ENCODE measurements around the gene ABLIM1.

The ABLIM1 gene

DNA sequence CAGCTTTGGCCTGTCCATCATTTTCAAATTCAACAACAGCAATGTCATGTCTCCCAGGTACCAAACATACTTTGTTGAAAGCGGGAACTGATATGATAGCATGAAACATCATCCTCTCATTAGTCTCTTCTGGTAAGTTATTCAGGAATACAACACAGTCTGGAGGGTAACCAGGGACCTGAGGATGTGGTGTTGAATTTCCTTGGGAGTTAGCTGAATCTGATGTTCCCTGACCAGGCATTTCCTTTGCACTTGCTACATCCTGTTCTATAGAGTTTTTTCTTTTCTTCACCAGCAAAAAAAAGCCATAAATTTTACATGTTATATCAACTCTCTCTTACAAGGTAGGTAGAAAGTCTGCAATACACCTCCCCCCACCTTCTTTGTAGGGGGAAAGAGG lies 156.0 kb downstream of the ABLIM1 start:
- Histone ChIP-seq H3K36me3 (ENCODE audit: control insufficient read depth in 2 of 2, insufficient read depth in 2 of 2, low read length in 2 of 2) (no peaks in the 10 kb centered on the region), H3K4me1 (ENCODE audit: control insufficient read depth in 2 of 2, insufficient read depth in 2 of 2, low read length in 2 of 2) (peaks cover 16 to 37% of the 10 kb centered on the region in 2 donors), H3K27ac (ENCODE audit: low read depth in 2 of 2, low read length in 2 of 2) (no peak overlapping the region), H3K4me3 (ENCODE audit: low read length in 2 of 2) (no peak overlapping the region), H3K9me3 (ENCODE audit: control insufficient read depth in 2 of 2, low read length in 2 of 2) (no peaks in the 10 kb centered on the region), H3K27me3 (ENCODE audit: control insufficient read depth in 2 of 2, insufficient read depth in 2 of 2, low read length in 2 of 2) (no peaks in the 10 kb centered on the region), H3K9ac (ENCODE audit: low read depth in 1 of 2, low read length in 2 of 2) (no peak overlapping the region)

DNA sequence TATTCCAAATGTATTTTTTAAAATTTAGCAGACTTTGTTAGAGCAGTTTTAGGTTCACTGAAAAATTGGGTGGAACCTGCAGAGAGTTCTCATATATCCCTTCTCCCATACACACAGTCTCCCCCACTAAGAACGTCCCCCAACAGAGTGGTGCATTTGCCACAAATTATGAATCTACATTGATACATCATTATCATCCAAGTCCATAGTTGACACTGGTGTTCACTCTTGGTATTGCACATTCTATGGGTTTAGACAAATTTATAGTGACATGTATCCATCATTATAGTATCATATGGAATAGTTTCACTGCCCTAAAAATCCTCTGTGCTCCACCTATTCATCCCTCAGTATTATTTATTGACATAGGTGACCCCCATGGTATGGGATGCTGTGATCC lies 156.4 kb downstream of the ABLIM1 start:
- no peaks in the 10 kb centered on the region for H3K9me3 ChIP-seq (ENCODE audit: control insufficient read depth in 2 of 2, low read length in 2 of 2)
- no peak overlapping the region for H3K27ac ChIP-seq (ENCODE audit: low read depth in 2 of 2, low read length in 2 of 2)
- H3K4me1 ChIP-seq (ENCODE audit: control insufficient read depth in 2 of 2, insufficient read depth in 2 of 2, low read length in 2 of 2): peaks cover 16 to 33% of the 10 kb centered on the region in 2 donors

DNA sequence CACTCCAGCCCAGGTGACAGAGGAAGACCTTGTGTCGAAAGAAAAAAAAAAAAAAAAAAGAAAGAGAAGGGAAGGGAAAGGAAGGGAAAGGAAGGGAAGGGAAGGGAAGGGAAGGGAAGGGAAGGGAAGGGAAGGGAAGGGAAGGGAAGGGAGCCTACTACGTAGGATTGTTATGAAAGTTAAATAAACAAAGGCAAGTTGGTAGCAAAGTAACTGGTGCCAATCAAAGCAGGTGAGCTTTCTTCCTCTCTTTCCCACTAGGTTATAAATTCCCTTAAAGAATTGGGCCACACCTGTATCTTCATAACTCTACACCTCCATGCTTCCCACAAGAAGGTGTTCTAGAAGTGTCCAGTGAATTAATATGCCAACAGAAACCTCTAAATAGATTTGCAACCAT lies 157.4 kb downstream of the ABLIM1 start:
- Histone ChIP-seq H3K4me1 (ENCODE audit: control insufficient read depth in 2 of 2, insufficient read depth in 2 of 2, low read length in 2 of 2) (peaks cover 16 to 32% of the 10 kb centered on the region in 2 donors), H3K9ac (ENCODE audit: low read depth in 1 of 2, low read length in 2 of 2) (peak overlapping the region in 1 of 2 donors; percentile 55), H3K36me3 (ENCODE audit: control insufficient read depth in 2 of 2, insufficient read depth in 2 of 2, low read length in 2 of 2) (no peaks in the 10 kb centered on the region), H3K9me3 (ENCODE audit: control insufficient read depth in 2 of 2, low read length in 2 of 2) (no peaks in the 10 kb centered on the region), H3K27me3 (ENCODE audit: control insufficient read depth in 2 of 2, insufficient read depth in 2 of 2, low read length in 2 of 2) (no peaks in the 10 kb centered on the region), H3K4me3 (ENCODE audit: low read length in 2 of 2) (no peak overlapping the region), H3K27ac (ENCODE audit: low read depth in 2 of 2, low read length in 2 of 2) (peak overlapping the region; percentile 88 to 97)

More for the DNA sequence above, 156.4 kb downstream of the ABLIM1 start:
- Histone ChIP-seq H3K4me3 (ENCODE audit: low read length in 2 of 2) (no peak overlapping the region), H3K27me3 (ENCODE audit: control insufficient read depth in 2 of 2, insufficient read depth in 2 of 2, low read length in 2 of 2) (no peaks in the 10 kb centered on the region), H3K9ac (ENCODE audit: low read depth in 1 of 2, low read length in 2 of 2) (no peak overlapping the region), H3K36me3 (ENCODE audit: control insufficient read depth in 2 of 2, insufficient read depth in 2 of 2, low read length in 2 of 2) (no peaks in the 10 kb centered on the region)

DNA sequence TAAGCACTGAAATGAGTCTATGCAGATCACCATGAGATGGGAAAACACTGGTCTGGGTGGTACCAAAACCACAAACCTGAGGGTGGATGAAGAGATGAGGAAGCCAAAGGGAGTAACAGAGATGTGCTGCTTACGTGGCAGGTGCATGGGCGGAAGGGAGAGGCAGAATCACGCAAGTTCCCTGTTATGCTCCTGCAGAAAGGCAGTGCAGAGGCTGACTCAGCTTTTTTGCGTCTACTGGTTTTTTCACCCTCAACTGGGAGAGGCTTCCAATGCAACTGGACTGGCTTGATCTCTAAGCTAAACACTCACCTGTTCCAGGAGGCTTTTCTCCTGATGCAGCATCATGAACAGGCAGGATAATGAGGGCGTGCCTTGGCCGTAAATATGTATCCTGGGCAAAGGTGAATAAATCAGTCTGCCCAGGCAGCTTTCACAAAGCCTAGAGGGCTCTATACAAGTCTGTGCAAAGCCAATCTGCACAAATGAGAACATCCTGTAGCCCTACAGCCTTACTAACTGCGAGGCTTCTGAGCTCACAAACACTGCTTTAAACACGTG lies 158.4 kb downstream of the ABLIM1 start:
- Histone ChIP-seq H3K4me3 (ENCODE audit: low read length in 2 of 2) (peak overlapping the region in 1 of 2 donors; percentile 35), H3K27me3 (ENCODE audit: control insufficient read depth in 2 of 2, insufficient read depth in 2 of 2, low read length in 2 of 2) (no peaks in the 10 kb centered on the region), H3K9me3 (ENCODE audit: control insufficient read depth in 2 of 2, low read length in 2 of 2) (no peaks in the 10 kb centered on the region), H3K27ac (ENCODE audit: low read depth in 2 of 2, low read length in 2 of 2) (peak overlapping the region; percentile 88 to 97), H3K4me1 (ENCODE audit: control insufficient read depth in 2 of 2, insufficient read depth in 2 of 2, low read length in 2 of 2) (peaks cover 16 to 24% of the 10 kb centered on the region in 2 donors), H3K9ac (ENCODE audit: low read depth in 1 of 2, low read length in 2 of 2) (peak overlapping the region; percentile 61 to 63), H3K36me3 (ENCODE audit: control insufficient read depth in 2 of 2, insufficient read depth in 2 of 2, low read length in 2 of 2) (peaks cover 5 to 8% of the 10 kb centered on the region in 2 donors)

DNA sequence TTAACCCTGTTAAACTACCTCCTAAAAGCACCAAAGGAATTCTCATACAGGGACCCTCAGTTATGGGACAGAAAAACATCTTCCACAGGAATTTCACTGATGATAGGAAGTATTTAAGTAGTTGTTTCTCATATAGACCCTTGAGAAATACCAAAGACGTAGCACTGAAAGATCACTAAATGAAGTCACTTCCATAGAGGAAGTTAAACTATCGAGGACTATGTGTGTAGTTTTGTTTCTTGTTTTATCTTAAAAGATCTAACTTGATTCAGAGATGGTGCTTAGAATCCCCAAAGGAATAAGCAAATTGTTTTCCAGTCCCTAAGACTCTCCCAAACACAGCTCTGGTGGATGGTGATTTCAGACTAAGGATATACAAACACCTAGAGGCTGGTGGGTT lies 159.0 kb downstream of the ABLIM1 start:
- Histone ChIP-seq H3K27me3 (ENCODE audit: control insufficient read depth in 2 of 2, insufficient read depth in 2 of 2, low read length in 2 of 2) (no peaks in the 10 kb centered on the region), H3K9me3 (ENCODE audit: control insufficient read depth in 2 of 2, low read length in 2 of 2) (no peaks in the 10 kb centered on the region), H3K36me3 (ENCODE audit: control insufficient read depth in 2 of 2, insufficient read depth in 2 of 2, low read length in 2 of 2) (peaks cover 5 to 8% of the 10 kb centered on the region in 2 donors), H3K9ac (ENCODE audit: low read depth in 1 of 2, low read length in 2 of 2) (peak overlapping the region; percentile 0 to 63), H3K4me1 (ENCODE audit: control insufficient read depth in 2 of 2, insufficient read depth in 2 of 2, low read length in 2 of 2) (peaks cover 16 to 24% of the 10 kb centered on the region in 2 donors), H3K27ac (ENCODE audit: low read depth in 2 of 2, low read length in 2 of 2) (peak overlapping the region; percentile 88 to 97), H3K4me3 (ENCODE audit: low read length in 2 of 2) (peak overlapping the region in 1 of 2 donors; percentile 35)

DNA sequence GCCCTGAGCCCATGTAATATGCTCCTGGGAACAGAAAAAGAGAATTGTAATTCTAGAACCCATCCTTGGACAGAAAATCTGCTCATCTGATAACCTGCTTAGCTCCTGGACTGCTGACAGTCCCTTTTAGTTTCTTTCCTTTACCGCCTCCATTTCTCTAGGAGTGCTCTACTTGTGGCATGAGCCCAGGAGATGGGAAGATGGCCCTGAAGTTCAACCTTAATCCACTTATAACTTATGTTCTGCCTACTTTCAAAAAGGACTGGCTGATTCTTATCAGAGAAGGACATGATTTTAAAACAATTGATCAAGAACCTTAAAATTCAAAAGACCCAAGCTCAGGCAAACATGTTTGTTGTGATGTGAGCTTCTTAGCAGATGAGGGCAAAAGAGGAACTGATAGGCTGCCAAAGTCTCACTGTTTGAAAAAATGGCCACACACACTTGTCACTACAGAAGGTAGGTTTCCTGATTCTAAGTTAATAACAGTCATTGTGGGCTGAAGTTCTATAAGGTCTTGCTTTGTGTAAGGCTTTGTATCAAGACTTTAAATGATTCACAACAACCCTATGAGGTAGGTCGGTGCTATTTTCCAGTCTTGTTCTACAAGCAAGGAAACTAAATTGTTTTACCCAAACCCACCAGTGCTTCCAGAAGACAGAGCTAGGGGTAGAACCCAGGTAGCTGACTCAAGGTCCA lies 159.5 kb downstream of the ABLIM1 start:
- H3K4me3 ChIP-seq (ENCODE audit: low read length in 2 of 2): no peak overlapping the region
- peak overlapping the region; percentile 0 to 63 for H3K9ac ChIP-seq (ENCODE audit: low read depth in 1 of 2, low read length in 2 of 2)
- H3K27me3 ChIP-seq (ENCODE audit: control insufficient read depth in 2 of 2, insufficient read depth in 2 of 2, low read length in 2 of 2): no peaks in the 10 kb centered on the region

DNA sequence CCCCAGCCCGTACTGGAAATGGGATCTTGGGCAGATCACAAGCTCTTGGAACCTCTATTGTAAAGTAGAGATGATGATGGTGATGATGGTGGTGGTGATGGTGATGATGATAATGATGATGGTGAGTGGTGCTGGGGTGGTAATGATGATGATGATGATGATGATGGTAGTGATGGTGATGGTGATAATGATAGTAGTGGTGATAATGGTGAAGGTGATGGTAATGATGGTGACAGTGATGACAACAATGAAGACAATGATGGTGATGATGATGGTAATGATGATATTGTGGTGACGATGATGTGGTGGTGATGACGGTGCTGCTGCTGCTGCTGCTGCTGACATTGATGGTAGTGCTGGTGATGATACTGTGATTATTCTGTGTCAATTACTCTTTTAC lies 162.8 kb downstream of the ABLIM1 start:
- peaks cover 13 to 15% of the 10 kb centered on the region in 2 donors for H3K4me1 ChIP-seq (ENCODE audit: control insufficient read depth in 2 of 2, insufficient read depth in 2 of 2, low read length in 2 of 2)
- H3K4me3 ChIP-seq (ENCODE audit: low read length in 2 of 2): no peak overlapping the region
- peaks cover 8 to 13% of the 10 kb centered on the region in 2 donors for H3K36me3 ChIP-seq (ENCODE audit: control insufficient read depth in 2 of 2, insufficient read depth in 2 of 2, low read length in 2 of 2)
- no peaks in the 10 kb centered on the region for H3K27me3 ChIP-seq (ENCODE audit: control insufficient read depth in 2 of 2, insufficient read depth in 2 of 2, low read length in 2 of 2)
- no peak overlapping the region for H3K9ac ChIP-seq (ENCODE audit: low read depth in 1 of 2, low read length in 2 of 2)
- H3K27ac ChIP-seq (ENCODE audit: low read depth in 2 of 2, low read length in 2 of 2): no peak overlapping the region
- H3K9me3 ChIP-seq (ENCODE audit: control insufficient read depth in 2 of 2, low read length in 2 of 2): no peaks in the 10 kb centered on the region

More for the DNA sequence above, 159.5 kb downstream of the ABLIM1 start:
- Histone ChIP-seq H3K4me1 (ENCODE audit: control insufficient read depth in 2 of 2, insufficient read depth in 2 of 2, low read length in 2 of 2) (peaks cover 16 to 24% of the 10 kb centered on the region in 2 donors), H3K9me3 (ENCODE audit: control insufficient read depth in 2 of 2, low read length in 2 of 2) (no peaks in the 10 kb centered on the region), H3K27ac (ENCODE audit: low read depth in 2 of 2, low read length in 2 of 2) (peak overlapping the region; percentile 88 to 97), H3K36me3 (ENCODE audit: control insufficient read depth in 2 of 2, insufficient read depth in 2 of 2, low read length in 2 of 2) (peaks cover 5 to 8% of the 10 kb centered on the region in 2 donors)

DNA sequence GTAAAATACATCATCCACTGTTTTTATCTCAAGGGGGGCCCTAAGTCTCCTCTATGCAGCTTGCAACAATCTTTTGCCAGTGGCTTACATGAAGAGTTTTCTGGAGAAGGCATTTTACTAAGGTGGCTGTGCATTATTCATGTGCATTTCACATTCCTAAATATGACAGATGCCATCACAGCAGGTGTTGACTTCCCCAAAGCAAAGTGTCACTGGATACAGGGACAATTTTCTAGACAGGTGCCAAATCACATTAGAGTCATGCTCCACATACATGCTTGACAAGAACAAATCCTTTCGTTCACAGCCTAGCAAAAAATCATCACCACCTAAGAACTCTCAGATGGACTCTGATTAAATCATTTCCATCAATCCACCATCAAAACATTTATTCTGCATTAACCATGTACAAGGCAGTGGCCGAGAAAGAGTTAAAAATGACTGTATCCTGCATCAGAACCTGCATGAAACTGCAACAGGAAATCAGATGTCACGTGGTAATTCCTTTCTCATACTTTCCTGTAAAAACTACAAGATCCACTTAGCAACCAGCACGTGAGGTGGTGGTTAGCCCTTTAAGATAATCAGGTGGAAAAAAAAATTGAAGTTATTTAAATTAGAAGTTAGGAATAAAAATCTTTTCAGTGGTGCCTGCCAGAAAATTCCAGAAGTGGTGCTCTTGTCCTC lies 165.6 kb downstream of the ABLIM1 start:
- H3K27ac ChIP-seq (ENCODE audit: low read depth in 2 of 2, low read length in 2 of 2): no peak overlapping the region
- peaks cover 19 to 22% of the 10 kb centered on the region in 2 donors for H3K36me3 ChIP-seq (ENCODE audit: control insufficient read depth in 2 of 2, insufficient read depth in 2 of 2, low read length in 2 of 2)
- no peaks in the 10 kb centered on the region for H3K9me3 ChIP-seq (ENCODE audit: control insufficient read depth in 2 of 2, low read length in 2 of 2)

DNA sequence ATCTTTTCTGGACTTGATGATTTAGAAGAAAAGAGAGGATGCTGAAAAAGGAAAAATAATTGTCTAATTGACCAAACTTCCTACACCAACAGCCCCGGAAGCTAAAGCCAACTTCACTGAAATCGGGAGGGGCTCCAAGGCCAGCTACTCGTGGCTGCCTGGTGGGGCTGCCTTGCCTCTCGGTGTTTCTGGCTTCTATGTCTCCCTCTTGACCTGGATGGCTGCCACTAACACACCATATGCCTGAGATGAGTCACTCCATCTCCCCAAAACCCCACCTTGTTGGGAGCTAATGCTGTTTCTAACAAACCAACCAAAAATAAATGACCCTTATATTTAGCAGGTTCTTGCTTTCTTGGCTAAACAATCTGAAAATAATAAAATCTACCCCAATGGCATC lies 166.1 kb downstream of the ABLIM1 start:
- Histone ChIP-seq H3K9ac (ENCODE audit: low read depth in 1 of 2, low read length in 2 of 2) (no peak overlapping the region), H3K27ac (ENCODE audit: low read depth in 2 of 2, low read length in 2 of 2) (no peak overlapping the region), H3K4me1 (ENCODE audit: control insufficient read depth in 2 of 2, insufficient read depth in 2 of 2, low read length in 2 of 2) (no peaks in the 10 kb centered on the region), H3K4me3 (ENCODE audit: low read length in 2 of 2) (no peak overlapping the region), H3K9me3 (ENCODE audit: control insufficient read depth in 2 of 2, low read length in 2 of 2) (no peaks in the 10 kb centered on the region), H3K27me3 (ENCODE audit: control insufficient read depth in 2 of 2, insufficient read depth in 2 of 2, low read length in 2 of 2) (no peaks in the 10 kb centered on the region), H3K36me3 (ENCODE audit: control insufficient read depth in 2 of 2, insufficient read depth in 2 of 2, low read length in 2 of 2) (peaks cover 21 to 22% of the 10 kb centered on the region in 2 donors)

More for the DNA sequence above, 165.6 kb downstream of the ABLIM1 start:
- Histone ChIP-seq H3K4me3 (ENCODE audit: low read length in 2 of 2) (no peak overlapping the region), H3K27me3 (ENCODE audit: control insufficient read depth in 2 of 2, insufficient read depth in 2 of 2, low read length in 2 of 2) (no peaks in the 10 kb centered on the region), H3K9ac (ENCODE audit: low read depth in 1 of 2, low read length in 2 of 2) (no peak overlapping the region), H3K4me1 (ENCODE audit: control insufficient read depth in 2 of 2, insufficient read depth in 2 of 2, low read length in 2 of 2) (no peaks in the 10 kb centered on the region)

DNA sequence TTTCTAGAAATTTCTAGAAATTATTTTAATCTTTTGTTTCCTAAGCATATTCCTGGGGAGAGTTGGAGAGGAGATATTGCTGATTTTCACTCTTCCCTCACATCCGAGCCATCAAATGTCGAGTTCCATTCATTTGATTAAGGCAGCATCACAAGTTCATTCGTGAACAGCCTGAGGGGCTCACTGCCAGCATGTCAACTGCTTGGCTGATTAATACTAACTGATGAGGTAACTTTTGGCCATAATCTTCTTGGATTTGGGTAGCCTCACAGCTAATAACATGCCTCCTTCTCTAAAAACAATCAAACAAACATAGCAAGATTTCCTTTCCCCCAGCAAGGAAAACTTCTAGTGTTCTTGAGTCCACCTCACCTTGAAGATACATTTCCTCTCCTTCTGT lies 166.7 kb downstream of the ABLIM1 start:
- H3K4me3 ChIP-seq (ENCODE audit: low read length in 2 of 2): no peak overlapping the region
- no peaks in the 10 kb centered on the region for H3K27me3 ChIP-seq (ENCODE audit: control insufficient read depth in 2 of 2, insufficient read depth in 2 of 2, low read length in 2 of 2)
- no peak overlapping the region for H3K27ac ChIP-seq (ENCODE audit: low read depth in 2 of 2, low read length in 2 of 2)
- H3K9ac ChIP-seq (ENCODE audit: low read depth in 1 of 2, low read length in 2 of 2): no peak overlapping the region
- H3K9me3 ChIP-seq (ENCODE audit: control insufficient read depth in 2 of 2, low read length in 2 of 2): no peaks in the 10 kb centered on the region
- peaks cover 22 to 25% of the 10 kb centered on the region in 2 donors for H3K36me3 ChIP-seq (ENCODE audit: control insufficient read depth in 2 of 2, insufficient read depth in 2 of 2, low read length in 2 of 2)
- H3K4me1 ChIP-seq (ENCODE audit: control insufficient read depth in 2 of 2, insufficient read depth in 2 of 2, low read length in 2 of 2): no peaks in the 10 kb centered on the region

Measured in mucosa of rectum (tissue), 2 donors.